Measurements from ENCODE around the gene GPATCH2.
"Not testable (repeated sequence)": the region's sequence is repeated elsewhere in the genome, so short reads cannot be mapped to it uniquely, and the experiment has no call there.

GPATCH2 gene

GRCh38 chr1:217584286-217584811 lies 46.5 kb downstream of the GPATCH2 start:
- DNase-seq (ENCODE audit: low read depth, low spot score): not testable (repeated sequence)

- DNase-seq (ENCODE audit: low read depth, low spot score): no peak
Measured at GRCh38 chr1:217577336-217577735, 53.6 kb downstream of the GPATCH2 start.

GRCh38 chr1:217574265-217574949 lies 56.5 kb downstream of the GPATCH2 start:
- no peak for DNase-seq (ENCODE audit: low read depth, low spot score)

- DNase-seq (ENCODE audit: low read depth, low spot score): no peak
Measured at GRCh38 chr1:217569021-217569420, 61.9 kb downstream of the GPATCH2 start.

GRCh38 chr1:217568200-217568599 lies 62.7 kb downstream of the GPATCH2 start:
- no peak for DNase-seq (ENCODE audit: low read depth, low spot score)

- no peak for DNase-seq (ENCODE audit: low read depth, low spot score)
Measured at GRCh38 chr1:217564833-217565232, 66.1 kb downstream of the GPATCH2 start.

- no peak for DNase-seq (ENCODE audit: low read depth, low spot score)
Measured at GRCh38 chr1:217564207-217564606, 66.7 kb downstream of the GPATCH2 start.

GRCh38 chr1:217563179-217563578 lies 67.7 kb downstream of the GPATCH2 start:
- DNase-seq (ENCODE audit: low read depth, low spot score): no peak

GRCh38 chr1:217562229-217562878 lies 68.5 kb downstream of the GPATCH2 start:
- no peak for DNase-seq (ENCODE audit: low read depth, low spot score)

GRCh38 chr1:217561446-217561845 lies 69.4 kb downstream of the GPATCH2 start:
- DNase-seq (ENCODE audit: low read depth, low spot score): no peak

GRCh38 chr1:217554849-217555248 lies 76.0 kb downstream of the GPATCH2 start:
- DNase-seq (ENCODE audit: low read depth, low spot score): no peak

GRCh38 chr1:217553949-217554509 lies 76.9 kb downstream of the GPATCH2 start:
- DNase-seq (ENCODE audit: low read depth, low spot score): no peak

GRCh38 chr1:217552339-217552951 lies 78.4 kb downstream of the GPATCH2 start:
- DNase-seq (ENCODE audit: low read depth, low spot score): no peak

- no peak for DNase-seq (ENCODE audit: low read depth, low spot score)
Measured at GRCh38 chr1:217542837-217543236, 88.1 kb downstream of the GPATCH2 start.

- DNase-seq (ENCODE audit: low read depth, low spot score): no peak
Measured at GRCh38 chr1:217542136-217542777, 88.6 kb downstream of the GPATCH2 start.

GRCh38 chr1:217540321-217540720 lies 90.6 kb downstream of the GPATCH2 start:
- DNase-seq (ENCODE audit: low read depth, low spot score): no peak

GRCh38 chr1:217539510-217539909 lies 91.4 kb downstream of the GPATCH2 start:
- DNase-seq (ENCODE audit: low read depth, low spot score): no peak

GRCh38 chr1:217535601-217536377 lies 95.1 kb downstream of the GPATCH2 start:
- DNase-seq (ENCODE audit: low read depth, low spot score): no peak

GRCh38 chr1:217534566-217534965 lies 96.3 kb downstream of the GPATCH2 start:
- DNase-seq (ENCODE audit: low read depth, low spot score): no peak

GRCh38 chr1:217528271-217528670 lies 102.6 kb downstream of the GPATCH2 start:
- DNase-seq (ENCODE audit: low read depth, low spot score): no peak

- DNase-seq (ENCODE audit: low read depth, low spot score): no peak
Measured at GRCh38 chr1:217527151-217527550, 103.7 kb downstream of the GPATCH2 start.
